ENCODE results near the gene MRFAP1. TPM values are rescaled to one million over a fixed set of nuclear protein-coding genes. Genes with fewer than 3 reads are reported as not detected.

The MRFAP1 gene
- polyA plus RNA-seq, 4 donors = 226 to 324 (median 276) TPM

- H3K36me3 ChIP-seq (ENCODE audit: control insufficient read depth in 3 of 3, insufficient read depth in 2 of 3, low read depth in 1 of 3, low read length in 3 of 3) = peaks cover 0 to 22% (median 0%) of the 10 kb centered on the region in 3 donors
- no peaks in the 10 kb centered on the region for H3K27me3 ChIP-seq (ENCODE audit: control insufficient read depth in 3 of 3, insufficient read depth in 3 of 3, low read length in 3 of 3)
- FAIRE-seq = no peak
- H3K4me3 ChIP-seq (ENCODE audit: low read depth in 1 of 3, low read length in 3 of 3) = no peak overlapping the region
- WGBS, 3 donors = 77 to 84% (median 77%) methylated on average over 9 of the region's 9 CpGs
- peaks cover 0 to 10% of the 10 kb centered on the region in 2 donors for H3K9me3 ChIP-seq (ENCODE audit: control insufficient read depth in 2 of 2, insufficient read depth in 1 of 2, low read depth in 1 of 2, low read length in 1 of 2)
- H3K4me1 ChIP-seq (ENCODE audit: control insufficient read depth in 3 of 3, insufficient read depth in 2 of 3, low read depth in 1 of 3, low read length in 2 of 3) = peaks cover 0 to 2% (median 1%) of the 10 kb centered on the region in 3 donors
- no peak for DNase-seq
- no peak overlapping the region for H3K27ac ChIP-seq (ENCODE audit: low read depth in 1 of 3, low read length in 2 of 3)
Measured at GRCh38 chr4:6681191-6681590, 40.7 kb downstream of the MRFAP1 start.

- H3K27ac ChIP-seq (ENCODE audit: low read depth in 1 of 3, low read length in 2 of 3) = no peak overlapping the region
- DNase-seq (no peak), FAIRE-seq (no peak)
- 73 to 83% (median 78%) methylated on average over 11 of the region's 11 CpGs for whole genome bisulfite sequencing, 3 donors
- peaks cover 0 to under 1% (median 0%) of the 10 kb centered on the region in 3 donors for H3K4me1 ChIP-seq (ENCODE audit: control insufficient read depth in 3 of 3, insufficient read depth in 2 of 3, low read depth in 1 of 3, low read length in 2 of 3)
- H3K36me3 ChIP-seq (ENCODE audit: control insufficient read depth in 3 of 3, insufficient read depth in 2 of 3, low read depth in 1 of 3, low read length in 3 of 3) = peaks cover 0 to 13% (median 0%) of the 10 kb centered on the region in 3 donors
- peaks cover 0 to 10% of the 10 kb centered on the region in 2 donors for H3K9me3 ChIP-seq (ENCODE audit: control insufficient read depth in 2 of 2, insufficient read depth in 1 of 2, low read depth in 1 of 2, low read length in 1 of 2)
- H3K4me3 ChIP-seq (ENCODE audit: low read depth in 1 of 3, low read length in 3 of 3) = no peak overlapping the region
- no peaks in the 10 kb centered on the region for H3K27me3 ChIP-seq (ENCODE audit: control insufficient read depth in 3 of 3, insufficient read depth in 3 of 3, low read length in 3 of 3)
Measured at GRCh38 chr4:6682862-6683590, 42.5 kb downstream of the MRFAP1 start.

- Histone ChIP-seq H3K27ac (ENCODE audit: low read depth in 1 of 3, low read length in 2 of 3) (no peak overlapping the region), H3K36me3 (ENCODE audit: control insufficient read depth in 3 of 3, insufficient read depth in 2 of 3, low read depth in 1 of 3, low read length in 3 of 3) (peaks cover 0 to 5% (median 0%) of the 10 kb centered on the region in 3 donors), H3K27me3 (ENCODE audit: control insufficient read depth in 3 of 3, insufficient read depth in 3 of 3, low read length in 3 of 3) (no peaks in the 10 kb centered on the region), H3K4me3 (ENCODE audit: low read depth in 1 of 3, low read length in 3 of 3) (no peak overlapping the region), H3K9me3 (ENCODE audit: control insufficient read depth in 2 of 2, insufficient read depth in 1 of 2, low read depth in 1 of 2, low read length in 1 of 2) (peaks cover 0 to 10% of the 10 kb centered on the region in 2 donors), H3K4me1 (ENCODE audit: control insufficient read depth in 3 of 3, insufficient read depth in 2 of 3, low read depth in 1 of 3, low read length in 2 of 3) (peaks cover 0 to 17% (median 0%) of the 10 kb centered on the region in 3 donors)
- DNase-seq (no peak), FAIRE-seq (no peak)
- 91 to 92% (median 91%) methylated on average over 11 of the region's 11 CpGs for WGBS, 3 donors
Measured at GRCh38 chr4:6684656-6685055, 44.2 kb downstream of the MRFAP1 start.

GRCh38 chr4:6686104-6686787, 45.8 kb downstream of the MRFAP1 start:
- peaks cover 0 to 2% (median 0%) of the 10 kb centered on the region in 3 donors for H3K36me3 ChIP-seq (ENCODE audit: control insufficient read depth in 3 of 3, insufficient read depth in 2 of 3, low read depth in 1 of 3, low read length in 3 of 3)
- H3K4me3 ChIP-seq (ENCODE audit: low read depth in 1 of 3, low read length in 3 of 3) = no peak overlapping the region
- no peaks in the 10 kb centered on the region for H3K27me3 ChIP-seq (ENCODE audit: control insufficient read depth in 3 of 3, insufficient read depth in 3 of 3, low read length in 3 of 3)
- DNase-seq (no peak), FAIRE-seq (no peak)
- no peak overlapping the region for H3K27ac ChIP-seq (ENCODE audit: low read depth in 1 of 3, low read length in 2 of 3)
- no peaks in the 10 kb centered on the region for H3K9me3 ChIP-seq (ENCODE audit: control insufficient read depth in 2 of 2, insufficient read depth in 1 of 2, low read depth in 1 of 2, low read length in 1 of 2)
- peaks cover 0 to 25% (median 0%) of the 10 kb centered on the region in 3 donors for H3K4me1 ChIP-seq (ENCODE audit: control insufficient read depth in 3 of 3, insufficient read depth in 2 of 3, low read depth in 1 of 3, low read length in 2 of 3)
- 67 to 80% (median 76%) methylated on average over 4 of the region's 4 CpGs for WGBS, 3 donors

GRCh38 chr4:6687947-6688878, 47.7 kb downstream of the MRFAP1 start:
- peak in 1 of 2 donors; percentile 37 for DNase-seq
- Histone ChIP-seq H3K27me3 (ENCODE audit: control insufficient read depth in 3 of 3, insufficient read depth in 3 of 3, low read length in 3 of 3) (no peaks in the 10 kb centered on the region), H3K27ac (ENCODE audit: low read depth in 1 of 3, low read length in 2 of 3) (peak overlapping the region in 2 of 3 donors; percentile 66 to 77), H3K4me1 (ENCODE audit: control insufficient read depth in 3 of 3, insufficient read depth in 2 of 3, low read depth in 1 of 3, low read length in 2 of 3) (peaks cover 0 to 33% (median 0%) of the 10 kb centered on the region in 3 donors), H3K9me3 (ENCODE audit: control insufficient read depth in 2 of 2, insufficient read depth in 1 of 2, low read depth in 1 of 2, low read length in 1 of 2) (no peaks in the 10 kb centered on the region), H3K4me3 (ENCODE audit: low read depth in 1 of 3, low read length in 3 of 3) (peak overlapping the region in 1 of 3 donors; percentile 9), H3K36me3 (ENCODE audit: control insufficient read depth in 3 of 3, insufficient read depth in 2 of 3, low read depth in 1 of 3, low read length in 3 of 3) (peaks cover 0 to 6% (median 0%) of the 10 kb centered on the region in 3 donors)
- FAIRE-seq = no peak
- 76 to 84% (median 77%) methylated on average over 24 of the region's 24 CpGs for WGBS, 3 donors

- Histone ChIP-seq H3K4me1 (ENCODE audit: control insufficient read depth in 3 of 3, insufficient read depth in 2 of 3, low read depth in 1 of 3, low read length in 2 of 3) (peaks cover 0 to 40% (median 0%) of the 10 kb centered on the region in 3 donors), H3K4me3 (ENCODE audit: low read depth in 1 of 3, low read length in 3 of 3) (peak overlapping the region in 1 of 3 donors; percentile 9), H3K36me3 (ENCODE audit: control insufficient read depth in 3 of 3, insufficient read depth in 2 of 3, low read depth in 1 of 3, low read length in 3 of 3) (peaks cover 0 to 6% (median 0%) of the 10 kb centered on the region in 3 donors), H3K27me3 (ENCODE audit: control insufficient read depth in 3 of 3, insufficient read depth in 3 of 3, low read length in 3 of 3) (no peaks in the 10 kb centered on the region), H3K9me3 (ENCODE audit: control insufficient read depth in 2 of 2, insufficient read depth in 1 of 2, low read depth in 1 of 2, low read length in 1 of 2) (no peaks in the 10 kb centered on the region), H3K27ac (ENCODE audit: low read depth in 1 of 3, low read length in 2 of 3) (peak overlapping the region in 2 of 3 donors; percentile 66 to 77)
- FAIRE-seq = no peak
- peak; percentile 64 to 73 for DNase-seq
- WGBS, 3 donors = 25 to 29% (median 27%) methylated on average over 23 of the region's 23 CpGs
Measured at GRCh38 chr4:6688879-6689505, 48.5 kb downstream of the MRFAP1 start.

GRCh38 chr4:6689506-6689960, 49.0 kb downstream of the MRFAP1 start:
- H3K9me3 ChIP-seq (ENCODE audit: control insufficient read depth in 2 of 2, insufficient read depth in 1 of 2, low read depth in 1 of 2, low read length in 1 of 2) = no peaks in the 10 kb centered on the region
- FAIRE-seq = no peak
- peaks cover 0 to 41% (median 3%) of the 10 kb centered on the region in 3 donors for H3K4me1 ChIP-seq (ENCODE audit: control insufficient read depth in 3 of 3, insufficient read depth in 2 of 3, low read depth in 1 of 3, low read length in 2 of 3)
- H3K36me3 ChIP-seq (ENCODE audit: control insufficient read depth in 3 of 3, insufficient read depth in 2 of 3, low read depth in 1 of 3, low read length in 3 of 3) = peaks cover 0 to 6% (median 0%) of the 10 kb centered on the region in 3 donors
- H3K27ac ChIP-seq (ENCODE audit: low read depth in 1 of 3, low read length in 2 of 3) = peak overlapping the region in 2 of 3 donors; percentile 66 to 77
- no peaks in the 10 kb centered on the region for H3K27me3 ChIP-seq (ENCODE audit: control insufficient read depth in 3 of 3, insufficient read depth in 3 of 3, low read length in 3 of 3)
- peak overlapping the region in 1 of 3 donors; percentile 4 for H3K4me3 ChIP-seq (ENCODE audit: low read depth in 1 of 3, low read length in 3 of 3)
- DNase-seq = peak; percentile 24 to 68
- WGBS, 3 donors = 44 to 70% (median 48%) methylated on average over 15 of the region's 15 CpGs
